Measurements from ENCODE around the gene TEKT5.
"Not testable (repeated sequence)": the region's sequence is repeated elsewhere in the genome, so short reads cannot be mapped to it uniquely, and the experiment has no call there.

TEKT5 gene

GRCh38 chr16:10683170-10683569 is 11.6 kb downstream of the TEKT5 start:
- H3K4me3 ChIP-seq (ENCODE audit: low read length), result no peak overlapping the region
- no peak overlapping the region for H3K27ac ChIP-seq (ENCODE audit: low read length)
- H3K4me1 ChIP-seq (ENCODE audit: insufficient read depth, low read length), result peaks cover 2% of the 10 kb centered on the region; the same call in 1 of the 2 replicates
- H3K9ac ChIP-seq (ENCODE audit: low read depth, low read length), result no peak overlapping the region
- H3K9me3 ChIP-seq (ENCODE audit: insufficient read depth, low read depth, low read length), result no peaks in the 10 kb centered on the region
- no peaks in the 10 kb centered on the region for H3K27me3 ChIP-seq (ENCODE audit: insufficient read depth, low read length)
- H3K36me3 ChIP-seq (ENCODE audit: insufficient read depth, low read depth, low read length), result no peaks in the 10 kb centered on the region

GRCh38 chr16:10682604-10683003 is 12.1 kb downstream of the TEKT5 start:
- Histone ChIP-seq H3K36me3 (ENCODE audit: insufficient read depth, low read depth, low read length) (no peaks in the 10 kb centered on the region), H3K9me3 (ENCODE audit: insufficient read depth, low read depth, low read length) (no peaks in the 10 kb centered on the region), H3K27me3 (ENCODE audit: insufficient read depth, low read length) (no peaks in the 10 kb centered on the region), H3K4me1 (ENCODE audit: insufficient read depth, low read length) (peaks cover 2% of the 10 kb centered on the region; the same call in 1 of the 2 replicates), H3K9ac (ENCODE audit: low read depth, low read length) (no peak overlapping the region), H3K27ac (ENCODE audit: low read length) (no peak overlapping the region), H3K4me3 (ENCODE audit: low read length) (no peak overlapping the region)

GRCh38 chr16:10681310-10682308 is 13.1 kb downstream of the TEKT5 start:
- no peak overlapping the region for H3K9ac ChIP-seq (ENCODE audit: low read depth, low read length)
- H3K36me3 ChIP-seq (ENCODE audit: insufficient read depth, low read depth, low read length), result no peaks in the 10 kb centered on the region
- no peak overlapping the region for H3K4me3 ChIP-seq (ENCODE audit: low read length)
- no peaks in the 10 kb centered on the region for H3K9me3 ChIP-seq (ENCODE audit: insufficient read depth, low read depth, low read length)
- no peaks in the 10 kb centered on the region for H3K27me3 ChIP-seq (ENCODE audit: insufficient read depth, low read length)
- H3K27ac ChIP-seq (ENCODE audit: low read length), result no peak overlapping the region
- H3K4me1 ChIP-seq (ENCODE audit: insufficient read depth, low read length), result peaks cover 2% of the 10 kb centered on the region; the same call in 1 of the 2 replicates

GRCh38 chr16:10679921-10680320 is 14.8 kb downstream of the TEKT5 start:
- Histone ChIP-seq H3K36me3 (ENCODE audit: insufficient read depth, low read depth, low read length) (no peaks in the 10 kb centered on the region), H3K4me3 (ENCODE audit: low read length) (no peak overlapping the region), H3K27me3 (ENCODE audit: insufficient read depth, low read length) (no peaks in the 10 kb centered on the region), H3K4me1 (ENCODE audit: insufficient read depth, low read length) (peaks cover 2% of the 10 kb centered on the region; the same call in 1 of the 2 replicates), H3K9me3 (ENCODE audit: insufficient read depth, low read depth, low read length) (no peaks in the 10 kb centered on the region), H3K9ac (ENCODE audit: low read depth, low read length) (no peak overlapping the region), H3K27ac (ENCODE audit: low read length) (no peak overlapping the region)

- H3K27me3 ChIP-seq (ENCODE audit: insufficient read depth, low read length); H3K9me3 ChIP-seq (ENCODE audit: insufficient read depth, low read depth, low read length); H3K36me3 ChIP-seq (ENCODE audit: insufficient read depth, low read depth, low read length); H3K27ac ChIP-seq (ENCODE audit: low read length); H3K4me3 ChIP-seq (ENCODE audit: low read length); H3K9ac ChIP-seq (ENCODE audit: low read depth, low read length); H3K4me1 ChIP-seq (ENCODE audit: insufficient read depth, low read length): not testable (repeated sequence)
Measured at GRCh38 chr16:10679441-10679840, 15.3 kb downstream of the TEKT5 start.

- Histone ChIP-seq H3K27me3 (ENCODE audit: insufficient read depth, low read length) (no peaks in the 10 kb centered on the region), H3K4me1 (ENCODE audit: insufficient read depth, low read length) (peaks cover 2% of the 10 kb centered on the region; the same call in 1 of the 2 replicates), H3K4me3 (ENCODE audit: low read length) (no peak overlapping the region), H3K9me3 (ENCODE audit: insufficient read depth, low read depth, low read length) (no peaks in the 10 kb centered on the region), H3K9ac (ENCODE audit: low read depth, low read length) (no peak overlapping the region), H3K27ac (ENCODE audit: low read length) (no peak overlapping the region), H3K36me3 (ENCODE audit: insufficient read depth, low read depth, low read length) (no peaks in the 10 kb centered on the region)
Measured at GRCh38 chr16:10678655-10679054, 16.1 kb downstream of the TEKT5 start.

- Histone ChIP-seq H3K9ac (ENCODE audit: low read depth, low read length) (no peak overlapping the region), H3K4me1 (ENCODE audit: insufficient read depth, low read length) (peaks cover 2% of the 10 kb centered on the region; the same call in 1 of the 2 replicates), H3K27me3 (ENCODE audit: insufficient read depth, low read length) (no peaks in the 10 kb centered on the region), H3K9me3 (ENCODE audit: insufficient read depth, low read depth, low read length) (no peaks in the 10 kb centered on the region), H3K27ac (ENCODE audit: low read length) (no peak overlapping the region), H3K4me3 (ENCODE audit: low read length) (no peak overlapping the region), H3K36me3 (ENCODE audit: insufficient read depth, low read depth, low read length) (no peaks in the 10 kb centered on the region)
Measured at GRCh38 chr16:10676284-10676683, 18.4 kb downstream of the TEKT5 start.

- Histone ChIP-seq H3K9me3 (ENCODE audit: insufficient read depth, low read depth, low read length) (no peaks in the 10 kb centered on the region), H3K9ac (ENCODE audit: low read depth, low read length) (no peak overlapping the region), H3K4me3 (ENCODE audit: low read length) (no peak overlapping the region), H3K36me3 (ENCODE audit: insufficient read depth, low read depth, low read length) (no peaks in the 10 kb centered on the region), H3K4me1 (ENCODE audit: insufficient read depth, low read length) (peaks cover 2% of the 10 kb centered on the region; the same call in 1 of the 2 replicates), H3K27ac (ENCODE audit: low read length) (no peak overlapping the region), H3K27me3 (ENCODE audit: insufficient read depth, low read length) (no peaks in the 10 kb centered on the region)
Measured at GRCh38 chr16:10675861-10676260, 18.9 kb downstream of the TEKT5 start.

- Histone ChIP-seq H3K36me3 (ENCODE audit: insufficient read depth, low read depth, low read length) (no peaks in the 10 kb centered on the region), H3K4me1 (ENCODE audit: insufficient read depth, low read length) (peaks cover 2% of the 10 kb centered on the region; the same call in 1 of the 2 replicates), H3K27me3 (ENCODE audit: insufficient read depth, low read length) (no peaks in the 10 kb centered on the region), H3K9ac (ENCODE audit: low read depth, low read length) (no peak overlapping the region), H3K9me3 (ENCODE audit: insufficient read depth, low read depth, low read length) (no peaks in the 10 kb centered on the region), H3K4me3 (ENCODE audit: low read length) (no peak overlapping the region), H3K27ac (ENCODE audit: low read length) (no peak overlapping the region)
Measured at GRCh38 chr16:10675216-10675615, 19.5 kb downstream of the TEKT5 start.

- H3K27me3 ChIP-seq (ENCODE audit: insufficient read depth, low read length), result no peaks in the 10 kb centered on the region
- no peaks in the 10 kb centered on the region; the same call in 1 of the 2 replicates for H3K4me1 ChIP-seq (ENCODE audit: insufficient read depth, low read length)
- H3K4me3 ChIP-seq (ENCODE audit: low read length), result no peak overlapping the region
- no peak overlapping the region for H3K9ac ChIP-seq (ENCODE audit: low read depth, low read length)
- no peak overlapping the region for H3K27ac ChIP-seq (ENCODE audit: low read length)
- H3K36me3 ChIP-seq (ENCODE audit: insufficient read depth, low read depth, low read length), result no peaks in the 10 kb centered on the region
- H3K9me3 ChIP-seq (ENCODE audit: insufficient read depth, low read depth, low read length), result no peaks in the 10 kb centered on the region
Measured at GRCh38 chr16:10671729-10672128, 23.0 kb downstream of the TEKT5 start.

GRCh38 chr16:10669791-10670190 is 24.9 kb downstream of the TEKT5 start:
- H3K27me3 ChIP-seq (ENCODE audit: insufficient read depth, low read length), result no peaks in the 10 kb centered on the region
- no peak overlapping the region for H3K9ac ChIP-seq (ENCODE audit: low read depth, low read length)
- H3K9me3 ChIP-seq (ENCODE audit: insufficient read depth, low read depth, low read length), result no peaks in the 10 kb centered on the region
- no peaks in the 10 kb centered on the region; the same call in 1 of the 2 replicates for H3K4me1 ChIP-seq (ENCODE audit: insufficient read depth, low read length)
- H3K4me3 ChIP-seq (ENCODE audit: low read length), result no peak overlapping the region
- H3K36me3 ChIP-seq (ENCODE audit: insufficient read depth, low read depth, low read length), result no peaks in the 10 kb centered on the region
- H3K27ac ChIP-seq (ENCODE audit: low read length), result no peak overlapping the region

Measured in iPS-20b (cell line).